Inflammatory macrophage (primary cell): ENCODE results near the gene SUN2.

Experiments used
- DNase-seq, 2 donors: peaks; one replicate each; pipeline ENCODE4 v3.0.0-alpha.2; 2020 to 2022

The SUN2 gene

DNA sequence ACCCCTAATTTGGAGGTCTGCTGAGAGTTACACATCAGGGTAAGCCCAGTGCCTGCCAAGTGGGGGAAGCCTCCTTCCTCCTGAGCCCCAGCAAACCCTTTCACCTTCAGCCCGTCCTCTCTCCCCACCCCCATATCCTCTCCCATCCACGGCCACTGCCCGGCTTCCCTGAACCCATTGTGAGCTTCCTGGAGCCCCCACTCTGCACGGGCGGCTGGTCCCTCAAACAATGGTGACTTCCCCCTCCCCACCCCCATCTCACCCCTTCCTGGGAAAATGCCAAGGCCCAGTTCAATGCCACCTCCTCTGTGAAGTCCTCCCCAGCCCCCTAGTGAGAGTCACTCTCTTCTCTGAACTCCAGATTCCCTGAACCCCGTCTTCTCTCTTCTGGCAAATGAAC, 20.3 kb upstream of the SUN2 start:
- no peak for DNase-seq

DNA sequence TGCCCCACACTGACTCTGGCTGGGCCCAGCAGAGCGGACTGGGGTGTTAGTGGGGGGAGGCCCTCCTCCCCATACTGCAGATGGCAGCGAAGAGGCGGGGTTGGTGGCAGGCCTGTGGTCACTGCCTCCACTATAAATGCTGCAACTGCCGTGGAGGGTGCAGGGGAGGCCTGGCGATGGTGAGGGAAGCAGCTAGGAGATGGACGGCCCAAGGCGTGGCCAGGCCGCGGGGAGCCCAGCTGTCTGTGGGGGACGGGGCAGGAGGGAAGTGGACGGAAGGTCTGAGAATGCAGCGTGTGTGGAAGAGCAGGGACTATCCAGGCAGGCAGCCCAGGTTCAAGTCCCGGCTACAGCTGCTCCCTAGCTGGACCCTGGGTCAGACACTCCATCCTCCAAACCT, 19.9 kb upstream of the SUN2 start:
- no peak for DNase-seq

DNA sequence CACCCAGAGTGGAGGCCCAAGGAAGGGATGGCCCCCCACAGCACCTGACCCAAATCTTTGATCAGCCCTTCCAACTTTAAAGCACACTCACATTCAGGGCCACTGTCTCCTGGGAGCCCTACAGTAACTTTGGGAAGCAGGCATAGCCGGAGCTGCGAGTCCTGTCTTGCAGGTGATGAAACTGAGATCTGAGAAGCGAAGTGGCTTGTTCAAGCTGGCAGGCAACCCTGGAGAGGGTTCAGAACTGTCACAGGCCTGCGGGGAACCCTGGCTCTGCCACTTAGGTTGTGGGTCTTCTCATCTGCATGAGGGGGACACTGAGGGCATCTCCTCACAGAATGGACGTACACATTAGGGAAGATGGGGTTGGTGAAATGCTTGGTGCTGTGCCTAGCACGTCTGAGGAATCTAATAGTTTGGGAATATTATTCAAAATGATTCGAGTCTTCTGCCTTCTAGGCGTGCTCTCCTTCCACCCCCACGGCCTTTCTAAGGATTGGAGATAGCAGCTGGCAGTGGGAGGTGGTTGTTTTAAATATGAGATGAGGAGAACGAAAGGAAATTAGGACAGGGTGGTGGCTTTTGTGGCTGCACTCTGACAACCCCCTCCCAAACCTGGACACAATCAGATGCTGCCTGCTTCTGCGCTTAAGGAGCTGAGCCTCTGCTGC, 18.8 kb upstream of the SUN2 start:
- DNase-seq, result no peak

DNA sequence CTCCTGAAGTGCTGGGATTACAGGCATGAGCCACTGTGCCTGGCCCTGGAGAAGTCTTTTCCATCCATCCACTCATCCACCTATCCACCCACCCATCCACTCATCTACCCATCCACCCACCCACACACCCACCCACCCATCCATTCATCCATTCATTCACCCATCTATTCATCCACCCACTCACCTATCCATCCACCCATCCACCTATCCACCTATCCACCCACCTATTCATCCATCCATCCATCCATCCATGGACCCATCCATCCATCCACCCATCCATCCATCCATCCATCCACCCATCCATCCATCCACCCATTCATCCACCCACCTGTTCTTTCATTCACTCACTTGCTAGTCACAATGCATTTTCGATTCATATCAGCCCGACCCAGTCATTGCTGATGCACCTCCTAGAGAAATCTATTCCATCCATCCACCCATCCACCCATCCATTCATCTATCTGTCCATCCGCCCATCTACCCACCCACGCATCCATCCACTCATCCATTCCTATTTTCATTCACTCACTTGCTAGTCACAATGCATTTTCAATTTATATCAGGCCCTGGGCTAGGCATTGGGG, 17.7 kb upstream of the SUN2 start:
- DNase-seq, result no peak

DNA sequence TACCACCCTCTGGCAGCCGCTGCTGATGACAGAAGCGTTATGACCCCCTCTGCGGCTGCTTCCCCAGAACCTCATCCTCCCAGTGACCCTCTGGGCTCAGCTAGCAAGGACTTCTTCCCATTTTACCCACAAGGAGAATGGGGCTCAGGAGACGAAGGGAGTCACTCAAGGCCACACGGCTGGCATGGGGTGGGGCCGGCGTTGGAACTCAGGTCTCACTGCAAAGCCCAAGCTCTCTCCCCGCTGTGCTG, 16.8 kb upstream of the SUN2 start:
- no peak for DNase-seq

DNA sequence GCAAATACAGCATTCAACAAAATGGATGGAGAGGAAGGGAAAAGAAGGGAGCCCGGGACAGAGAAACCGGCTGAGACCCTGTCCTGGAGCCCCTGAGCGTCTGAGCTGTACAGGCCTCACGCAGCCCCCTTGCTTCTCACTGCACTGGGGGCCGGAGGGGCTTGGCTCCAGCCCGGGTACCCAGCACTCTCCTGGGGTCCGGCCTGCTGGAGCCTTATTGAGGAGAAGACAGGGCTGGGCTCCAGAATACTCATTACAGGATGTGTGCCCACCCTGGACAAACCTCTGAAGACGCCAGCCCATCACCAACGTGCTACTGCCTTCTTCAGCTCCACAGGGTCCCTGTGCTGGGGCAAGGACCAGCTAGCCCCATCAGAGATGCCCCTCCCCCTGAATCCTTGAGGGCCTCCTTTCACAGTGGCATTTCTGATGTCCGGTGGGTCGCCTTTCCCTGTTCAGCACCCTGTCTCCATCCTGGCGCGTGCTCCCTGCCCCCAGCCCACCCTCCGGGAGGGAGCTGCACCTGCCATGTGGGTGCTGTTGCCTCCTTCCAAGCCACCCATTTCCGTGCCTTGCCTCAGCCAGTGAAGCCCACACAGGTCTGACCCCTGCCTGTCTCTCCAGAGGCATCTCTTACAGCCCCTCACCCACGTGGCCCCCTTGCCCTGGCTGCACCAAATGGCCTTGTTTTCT, 14.6 kb upstream of the SUN2 start:
- DNase-seq, result no peak

DNA sequence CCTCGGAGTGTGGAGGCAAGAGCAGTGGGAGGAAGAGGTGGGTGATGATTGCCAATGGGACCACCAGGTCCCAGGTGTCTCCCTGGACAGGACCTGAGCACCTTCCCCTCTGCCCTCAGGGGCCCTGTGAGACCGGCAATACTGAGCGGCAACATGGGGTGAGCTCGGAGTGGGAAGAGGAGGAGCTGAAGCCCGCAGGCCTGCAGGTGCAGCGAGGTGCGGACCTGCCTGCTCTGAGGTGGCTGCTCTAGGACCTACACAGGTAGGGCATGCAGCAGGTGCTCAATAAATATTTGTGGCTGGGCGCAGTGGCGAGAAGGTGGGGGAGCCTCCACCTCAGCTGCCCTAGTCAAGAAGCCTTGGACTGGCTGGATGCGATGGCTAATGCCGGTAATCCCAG, 12.2 kb upstream of the SUN2 start:
- DNase-seq, result no peak

DNA sequence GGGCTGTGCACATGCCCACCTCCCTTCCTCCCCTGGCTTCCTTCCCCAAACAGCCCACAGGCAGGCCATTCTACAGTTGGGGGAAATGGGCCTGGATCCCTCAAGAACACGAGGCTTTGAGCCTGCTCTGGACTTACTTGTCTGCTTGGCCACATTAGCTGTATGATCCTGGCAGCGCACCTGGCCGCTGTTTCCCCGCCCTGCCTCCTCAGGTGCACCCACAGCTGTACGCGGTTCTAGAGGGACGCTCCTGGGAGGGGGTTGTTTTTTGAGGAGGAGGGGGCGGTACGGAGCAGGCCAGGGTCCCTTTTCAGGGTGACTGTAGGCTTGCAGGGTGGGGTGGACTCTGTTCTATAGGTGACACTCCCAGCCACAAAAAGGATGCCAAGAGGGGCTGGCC, 11.5 kb upstream of the SUN2 start:
- DNase-seq, result peak in 1 of 2 donors; percentile 13

DNA sequence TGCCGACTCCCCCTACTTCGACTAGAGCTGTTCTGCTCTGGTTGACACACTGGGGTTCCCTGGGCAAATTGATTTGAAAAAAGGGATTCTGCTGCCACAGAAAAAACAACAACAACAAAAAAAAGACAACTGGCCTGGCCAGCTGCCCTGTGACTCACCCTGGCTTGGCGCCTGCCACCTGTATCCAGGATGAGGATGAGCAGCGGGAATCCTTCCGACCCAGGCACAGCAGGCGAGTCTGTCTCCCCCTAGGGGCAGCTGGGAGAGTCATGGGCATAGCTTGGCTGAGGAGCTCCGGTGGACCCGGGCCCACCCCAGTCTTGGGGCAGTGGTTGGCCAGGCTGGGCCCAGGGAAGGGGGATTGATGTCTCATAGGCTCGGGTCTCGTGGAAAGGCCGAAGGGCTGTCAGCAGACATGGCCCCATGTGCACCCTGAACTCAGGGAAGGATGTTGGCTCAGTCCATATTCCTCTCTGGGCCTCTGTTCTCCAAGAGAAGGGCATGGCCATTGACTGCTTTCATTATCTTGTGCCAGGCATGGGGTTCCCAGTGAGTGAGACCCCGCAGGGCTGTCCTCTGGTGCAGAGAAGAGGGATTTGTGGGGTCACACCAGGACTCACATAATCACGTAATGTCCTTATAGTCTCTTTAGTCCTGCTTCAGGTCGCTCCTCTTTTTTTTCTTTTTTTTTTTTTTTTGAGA, 10.4 kb upstream of the SUN2 start:
- peak; percentile 23 to 52 for DNase-seq

DNA sequence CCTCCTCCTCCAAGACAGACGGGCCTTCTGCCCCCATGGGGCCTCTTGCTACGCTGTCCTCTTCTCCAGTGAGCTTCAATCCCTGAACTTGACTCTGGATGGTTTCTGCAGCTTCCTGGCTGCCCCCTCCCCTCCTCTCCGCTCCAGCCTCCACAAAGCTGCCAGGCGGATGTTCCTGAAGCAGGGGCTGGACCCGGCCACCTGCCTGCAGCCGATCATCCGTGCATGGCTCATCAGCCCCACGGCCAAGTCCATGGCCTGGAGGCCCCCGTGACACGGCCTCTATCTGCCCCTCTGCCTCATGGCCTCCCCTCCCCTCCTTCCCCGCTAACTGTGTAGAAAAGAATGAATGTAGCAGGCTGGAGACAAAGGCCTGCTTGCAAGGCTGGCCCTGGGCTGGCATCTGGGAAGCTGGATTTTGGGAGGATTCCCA, 6.8 kb upstream of the SUN2 start:
- no peak for DNase-seq

DNA sequence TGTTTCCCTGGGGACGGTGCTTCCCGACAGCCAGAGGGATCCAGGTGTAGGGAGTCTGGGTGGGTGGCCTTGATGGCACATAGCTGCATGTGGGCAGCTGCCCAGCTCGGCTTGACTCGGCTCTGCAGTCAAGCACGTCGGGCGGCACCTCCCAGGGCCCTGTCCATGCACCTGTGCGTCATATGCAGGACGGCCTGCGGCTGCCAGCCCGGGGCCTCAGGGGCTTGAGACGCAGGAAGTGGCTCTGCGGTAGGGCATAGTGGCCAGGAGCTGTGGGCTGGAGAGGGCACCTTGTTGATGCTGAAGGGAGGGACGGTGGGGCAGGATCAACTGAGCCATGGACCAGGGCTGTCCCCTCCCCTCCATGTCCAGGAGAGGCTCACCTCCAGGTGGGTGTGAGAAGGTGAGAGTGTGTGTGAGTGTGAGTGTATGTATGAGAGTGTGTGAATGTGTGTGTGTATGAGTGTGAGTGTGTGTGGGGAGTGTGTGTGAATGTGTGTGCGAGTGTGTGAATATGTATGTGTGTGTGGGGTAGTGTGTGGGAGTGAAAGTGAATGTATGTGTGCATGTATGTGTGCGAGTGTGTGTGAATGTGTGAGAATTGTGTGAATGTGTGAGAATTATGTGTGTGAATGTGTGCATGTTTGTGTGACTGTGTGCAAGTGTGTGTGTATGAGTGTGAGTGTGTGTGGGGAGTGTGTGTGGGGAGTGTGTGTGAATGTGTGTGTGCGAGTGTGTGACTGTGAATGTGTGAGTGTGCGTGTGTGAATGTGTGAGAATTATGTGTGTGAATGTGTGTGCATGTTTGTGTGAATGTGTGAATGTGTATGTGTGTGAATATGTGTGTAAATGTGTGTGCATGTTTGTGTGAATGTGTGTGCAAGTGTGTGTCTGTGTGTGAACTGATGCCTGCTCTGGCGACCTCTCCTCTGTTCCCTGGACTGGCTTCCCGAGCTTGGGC, 5.7 kb upstream of the SUN2 start:
- no peak for DNase-seq

DNA sequence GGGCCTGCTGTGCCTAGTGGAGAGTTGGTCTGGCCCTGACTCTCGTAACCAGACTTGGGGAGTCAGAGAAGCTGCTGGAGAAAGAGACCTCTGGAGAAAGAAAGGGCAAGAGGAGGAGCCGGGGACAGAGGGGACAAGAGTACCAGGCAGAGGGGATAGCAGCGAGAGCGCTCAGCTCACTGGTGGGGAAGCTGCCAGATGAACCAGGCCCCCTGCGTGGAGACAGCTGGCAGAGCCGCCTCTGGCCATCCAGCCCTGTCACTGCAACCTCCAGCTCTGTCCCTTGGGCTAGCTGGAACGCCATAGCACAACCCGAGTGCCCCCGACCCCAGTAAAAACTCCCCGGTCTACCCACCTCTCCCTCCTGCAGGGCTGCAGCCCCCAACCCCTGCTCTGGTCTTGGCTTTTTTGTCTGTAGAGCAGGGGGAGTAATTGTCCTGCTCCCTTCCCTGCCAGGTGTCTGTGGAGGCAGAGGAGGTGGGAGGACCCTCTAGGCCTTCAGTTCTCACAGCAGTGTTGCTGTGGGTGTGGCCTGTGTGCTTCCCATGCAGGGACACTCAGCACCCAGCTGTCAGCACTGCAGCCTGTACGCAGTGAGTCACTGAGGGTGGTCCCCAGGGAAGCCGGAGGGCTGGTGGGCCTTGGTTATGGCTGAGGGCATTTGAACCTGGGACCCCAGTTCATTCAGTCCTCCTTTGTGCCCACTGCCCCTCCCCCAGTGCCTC, 4.8 kb upstream of the SUN2 start:
- no peak for DNase-seq

DNA sequence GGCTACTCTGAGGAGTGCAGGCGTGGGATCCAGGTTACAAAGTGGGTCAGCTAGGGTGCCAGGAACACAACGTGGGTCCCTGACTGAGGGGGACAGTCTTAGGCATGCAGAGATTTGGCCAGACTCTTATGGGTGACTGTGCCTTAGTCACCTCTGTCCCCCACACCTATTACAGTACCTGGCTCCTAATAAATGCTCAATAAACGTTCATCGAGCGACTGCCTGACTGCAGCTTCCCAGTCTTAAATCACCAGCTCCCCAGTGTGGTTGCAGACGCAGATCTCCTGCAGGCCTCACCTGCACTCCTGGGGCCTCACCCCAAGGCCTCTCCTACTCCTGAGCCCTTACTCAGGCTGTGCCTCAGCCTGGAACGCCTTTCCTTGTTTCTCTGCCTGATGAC, 3.2 kb upstream of the SUN2 start:
- DNase-seq, result no peak

DNA sequence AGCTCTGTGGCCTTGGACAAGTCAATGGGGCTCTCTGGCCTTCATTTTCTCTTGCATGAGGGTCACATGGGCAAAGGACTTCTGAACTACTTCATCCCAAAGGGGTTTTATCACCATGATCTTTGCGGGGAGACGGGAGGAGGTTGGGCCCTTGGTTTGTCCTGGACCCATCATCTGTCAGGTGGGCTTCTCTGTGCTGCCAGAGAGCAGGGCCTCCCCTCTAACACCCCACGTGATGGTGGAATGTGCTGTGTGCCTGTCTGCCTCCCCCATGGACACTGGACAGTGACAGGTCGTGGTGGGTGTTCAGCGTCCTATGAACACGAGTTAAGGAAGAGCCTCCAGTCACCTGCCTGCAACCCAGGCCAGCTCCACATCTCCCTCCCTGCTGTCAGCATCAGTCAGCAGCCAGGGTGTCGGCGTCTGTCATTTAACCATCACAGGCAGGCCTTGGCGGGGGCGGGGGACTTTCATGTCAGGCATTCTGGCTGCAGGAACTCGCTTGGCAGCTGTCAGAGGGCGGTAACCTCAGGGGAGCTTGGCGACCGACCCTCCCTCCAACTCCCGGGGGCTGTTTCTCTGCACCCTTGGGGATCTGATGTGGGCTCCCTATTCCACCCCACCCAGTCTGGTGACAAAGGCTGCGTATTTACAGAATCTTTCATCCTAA, 2.6 kb upstream of the SUN2 start:
- peak in 1 of 2 donors; percentile 19 for DNase-seq

DNA sequence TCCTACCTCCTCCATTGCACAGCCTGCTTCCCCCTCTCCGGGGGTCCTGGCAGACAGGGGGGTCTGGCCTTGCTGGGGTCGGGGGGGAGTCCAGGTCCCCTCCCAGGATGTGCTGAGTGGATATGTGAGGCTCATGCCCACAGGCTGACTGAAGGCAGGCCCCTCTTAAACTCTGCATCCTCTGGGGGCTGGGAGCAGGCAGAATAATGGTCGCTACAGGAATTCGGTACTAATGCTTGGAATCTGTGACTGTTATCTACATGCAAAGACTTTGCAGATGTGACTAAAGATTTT, 1.6 kb upstream of the SUN2 start:
- no peak for DNase-seq

DNA sequence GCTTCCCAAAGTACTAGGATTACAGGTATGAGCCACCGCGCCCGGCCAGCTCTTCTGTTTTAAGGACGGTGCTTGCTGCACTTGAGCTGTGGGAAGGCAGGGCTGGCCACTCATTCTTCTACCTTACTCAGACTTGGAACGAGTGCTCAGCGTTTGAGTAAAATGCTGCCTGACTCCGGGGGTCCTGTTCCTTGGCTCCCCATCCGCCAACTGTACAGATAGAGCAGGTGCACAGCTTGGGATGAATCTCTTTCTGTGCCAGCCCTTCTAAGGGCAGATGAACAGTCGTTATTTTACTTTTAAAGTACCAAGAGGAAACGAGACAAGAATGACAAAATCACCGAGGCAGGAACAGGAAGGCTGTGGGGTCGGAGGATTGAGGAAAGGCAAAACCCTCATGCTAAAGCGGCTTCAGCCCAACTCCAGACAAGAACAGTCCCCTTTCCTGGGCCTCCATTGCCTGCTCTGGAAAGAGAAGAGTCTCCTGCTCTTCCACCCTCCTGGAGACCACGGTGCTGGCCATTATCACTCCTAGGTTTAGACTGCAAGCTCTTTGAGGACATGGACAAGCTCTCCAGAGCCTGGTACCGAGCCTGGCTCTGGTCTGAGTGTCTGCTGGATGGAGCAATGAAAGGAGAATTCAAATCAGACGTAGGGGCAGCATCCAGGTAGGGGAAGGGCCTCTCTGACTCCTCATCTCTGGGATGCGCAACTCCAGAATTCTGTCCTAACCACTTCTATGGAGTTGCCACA, 1.1 kb upstream of the SUN2 start:
- peak; percentile 56 to 65 for DNase-seq

DNA sequence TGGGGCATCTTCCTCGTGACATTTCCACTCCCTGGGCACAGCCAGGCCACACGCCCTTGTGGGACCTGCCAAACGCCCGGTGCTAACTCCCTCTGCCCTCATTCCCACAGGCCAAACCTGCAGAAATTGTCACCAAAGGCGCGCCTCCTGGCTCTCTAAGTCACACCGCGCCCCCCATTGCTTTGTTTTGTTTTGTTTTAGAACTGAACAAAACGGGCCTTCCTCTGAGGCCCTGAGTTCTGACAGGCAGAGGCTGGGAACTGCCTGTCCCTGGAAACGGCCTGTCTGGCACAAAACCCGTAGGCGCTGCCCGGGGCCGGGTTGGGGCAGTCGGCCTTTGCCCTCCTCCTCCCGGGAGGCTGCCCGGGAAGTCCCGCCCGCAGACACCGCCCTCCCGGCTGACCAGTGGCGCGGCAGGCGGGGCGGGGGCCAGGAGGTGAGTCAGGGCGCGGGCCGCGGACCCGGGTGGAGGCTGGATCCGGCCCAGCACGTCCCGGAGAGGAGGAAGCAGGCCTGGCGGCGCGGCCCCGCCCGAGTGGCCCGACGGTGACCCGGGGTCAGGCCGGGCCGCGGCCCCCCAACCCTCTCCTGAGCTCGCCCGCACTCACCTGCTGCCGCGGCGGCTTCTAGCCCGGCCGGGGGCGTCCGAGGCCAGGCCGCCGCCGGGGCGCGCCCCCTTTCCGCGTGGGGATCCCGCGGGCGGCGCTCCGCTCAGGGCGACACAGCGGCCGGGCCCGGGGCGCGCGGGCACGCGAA, 465 bp downstream of the SUN2 start:
- peak; percentile 94 to 95 for DNase-seq

DNA sequence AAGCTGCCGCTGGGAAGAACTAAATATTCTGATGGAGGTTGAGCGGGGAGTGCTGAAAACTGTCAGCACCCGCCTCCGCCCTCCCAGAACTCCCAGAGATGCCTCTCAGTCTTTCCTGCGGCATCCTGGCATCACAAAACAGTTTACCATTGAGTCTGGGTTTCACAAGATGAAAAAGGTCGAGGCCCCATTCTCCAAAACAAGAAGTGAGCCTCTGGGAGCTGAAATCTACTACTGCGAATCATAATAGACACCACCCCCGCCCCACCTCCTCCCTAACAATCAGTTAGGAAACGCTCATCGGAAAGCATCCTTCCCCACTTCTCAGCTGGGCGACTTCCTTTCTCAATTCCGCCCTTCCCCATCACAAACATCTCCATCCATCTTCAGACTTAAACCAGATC, 1.0 kb downstream of the SUN2 start:
- DNase-seq, result peak; percentile 91

DNA sequence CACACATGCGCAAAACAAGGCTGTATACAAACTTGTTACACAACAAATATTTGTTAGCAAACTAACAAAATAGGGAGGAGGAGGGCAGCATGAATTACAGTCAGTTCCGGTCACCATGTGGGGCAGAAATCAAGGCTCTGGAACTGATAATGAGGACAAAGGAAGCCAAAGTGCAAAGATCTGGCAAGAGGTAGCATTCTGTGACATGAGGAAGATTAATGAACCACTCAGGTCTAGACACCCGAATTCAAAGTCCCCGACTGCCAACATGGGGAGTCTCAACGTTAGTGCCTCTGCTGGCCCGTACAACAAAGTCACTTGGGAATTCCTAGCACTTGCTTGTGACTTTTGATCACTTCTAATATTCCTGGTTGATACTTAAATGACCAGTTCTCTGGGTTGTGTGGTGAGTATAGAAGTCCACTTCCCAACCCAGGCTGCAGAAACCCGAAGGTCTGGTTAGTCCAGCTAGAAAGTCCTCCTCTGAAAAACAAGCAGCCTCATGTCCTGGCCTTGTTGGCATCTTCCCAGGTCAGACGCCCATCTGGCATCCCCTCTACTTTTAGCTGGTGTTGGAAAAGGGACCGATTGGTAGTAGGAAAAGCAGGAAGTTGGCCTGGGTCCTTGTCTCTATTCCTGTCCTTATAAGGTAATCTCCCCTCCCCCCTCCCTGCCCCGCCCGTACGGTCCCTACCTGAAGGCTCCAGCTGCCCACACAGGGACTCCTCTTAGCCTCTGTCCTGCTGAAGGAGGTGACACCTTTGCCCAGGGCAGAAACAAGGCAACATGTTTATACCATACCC, 1.6 kb downstream of the SUN2 start:
- DNase-seq, result peak; percentile 36 to 40
